HG02981 (cell line): ENCODE data around the gene PERP.

Experiments
- ATAC-seq: cut with Tn5 transposase; IDR thresholded peaks from one replicate; pipeline ENCODE4 v1.9.1; 2021; ENCODE audit warnings: mild to moderate bottlenecking, moderate library complexity; ENCODE audit not compliant: unreplicated experiment

PERP gene

GRCh38 chr6:138063726-138064125, 43.5 kb downstream of the PERP start:
- ATAC-seq, result no peak

DNA sequence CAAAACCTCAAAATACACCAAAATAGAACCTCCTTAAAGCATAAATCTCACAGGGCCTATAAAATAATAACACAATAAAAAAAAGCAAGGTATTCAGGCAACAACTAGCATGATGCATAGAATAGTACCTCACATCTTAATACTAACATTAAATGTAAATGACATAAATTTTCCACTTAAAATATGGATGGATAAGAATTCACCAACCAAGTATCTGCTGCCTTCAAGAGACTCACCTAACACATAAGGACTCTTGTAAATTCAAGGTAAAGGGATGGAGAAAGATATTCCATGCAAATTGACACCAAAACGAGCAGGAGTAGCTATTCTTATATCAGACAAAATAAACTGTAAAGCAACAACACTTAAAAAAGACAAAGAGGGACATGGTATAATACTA, 52.2 kb downstream of the PERP start:
- ATAC-seq, result no peak

GRCh38 chr6:138052783-138053182, 54.4 kb downstream of the PERP start:
- no peak for ATAC-seq

DNA sequence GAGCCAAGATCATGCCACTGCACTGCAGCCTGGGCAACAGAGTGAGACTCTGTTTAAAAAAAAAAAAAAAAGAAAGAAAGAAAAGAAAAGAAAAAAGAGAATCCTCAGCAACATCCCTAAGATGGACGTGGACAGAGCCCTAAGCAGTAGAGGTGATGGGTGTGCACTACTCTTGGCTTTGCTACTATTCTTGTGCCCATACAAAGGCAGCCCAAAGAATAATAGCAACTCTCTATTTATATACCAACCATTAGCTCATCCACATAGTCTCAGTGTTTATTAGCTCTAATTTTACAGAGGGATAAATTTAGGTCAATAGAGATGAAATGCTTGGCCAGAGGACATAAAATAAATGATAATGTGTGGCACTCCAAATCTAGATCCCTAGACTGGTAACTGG, 62.2 kb downstream of the PERP start:
- no peak for ATAC-seq

DNA sequence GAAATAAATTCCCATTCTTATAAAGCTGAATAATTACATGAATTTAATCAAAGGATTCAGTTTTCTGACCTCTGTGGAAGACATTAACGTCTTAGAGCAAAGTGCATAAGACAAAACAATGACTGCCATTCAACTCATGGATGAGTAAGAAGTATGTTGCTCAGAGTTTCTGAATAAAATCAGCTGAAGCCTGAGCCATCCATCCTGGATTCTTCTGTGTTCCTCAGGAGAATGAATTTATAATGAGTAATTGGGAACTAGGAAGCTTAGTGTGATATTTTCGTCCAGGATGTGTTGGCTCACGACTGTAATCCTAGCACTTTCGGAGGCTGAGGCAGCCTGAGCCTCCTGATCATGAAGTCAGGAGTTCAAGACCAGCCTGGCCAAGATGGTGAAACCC, 62.8 kb downstream of the PERP start:
- ATAC-seq, result no peak
